HepG2 (cell line): ENCODE measurements around the gene LENEP. TPM values are rescaled to one million over a fixed set of nuclear protein-coding genes. Genes with fewer than 3 reads are reported as not detected.

Source experiments
- ELF4 ChIP-seq: sonication (generic); formaldehyde crosslinking; IDR thresholded peaks from 2 replicates; pipeline ENCODE4 v1.5.0; 2020; ENCODE audit warnings: missing genetic modification reagents, mild to moderate bottlenecking, moderate library complexity, borderline replicate concordance
- IKZF1 ChIP-seq: fragments of 450-650 bp; IDR thresholded peaks from 2 replicates; pipeline ENCODE4 v1.7.1; 2016
- ISX ChIP-seq: sonication (generic); formaldehyde crosslinking; conservative IDR thresholded peaks from 2 replicates; pipeline ENCODE4 v1.5.0; 2020; ENCODE audit warnings: missing genetic modification reagents
- NFATC3 ChIP-seq: sonication (generic); formaldehyde crosslinking; IDR thresholded peaks from 2 replicates; pipeline ENCODE4 v1.5.1; 2020; ENCODE audit warnings: mild to moderate bottlenecking, missing genetic modification reagents
- NFIB ChIP-seq: sonication (generic); formaldehyde crosslinking; IDR thresholded peaks from 2 replicates; pipeline ENCODE4 v1.9.0; 2021; ENCODE audit warnings: missing genetic modification reagents, mild to moderate bottlenecking, borderline replicate concordance
- PHF21A ChIP-seq: sonication (generic); formaldehyde crosslinking; IDR thresholded peaks from 2 replicates; pipeline ENCODE4 v1.5.0; 2020; ENCODE audit warnings: mild to moderate bottlenecking, missing genetic modification reagents
- RARA ChIP-seq: IDR thresholded peaks from 2 replicates; pipeline ENCODE4 v1.6.1; 2016; ENCODE audit warnings: missing genetic modification reagents, missing compliant biosample characterization
- SATB2 ChIP-seq: sonication (generic); formaldehyde crosslinking; IDR thresholded peaks from 2 replicates; pipeline ENCODE4 v1.5.0; 2020; ENCODE audit warnings: missing genetic modification reagents
- SRF ChIP-seq: IDR thresholded peaks from 2 replicates; pipeline ENCODE4 v1.6.1; 2011; ENCODE audit warnings: mild to moderate bottlenecking, low read depth, low read length, moderate library complexity
- SRSF4 ChIP-seq: fragments of 200-400 bp; formaldehyde crosslinking; IDR thresholded peaks from one replicate; pipeline ENCODE4 v1.6.1; 2018; ENCODE audit warnings: mild to moderate bottlenecking, low read depth, low read length, moderate library complexity; ENCODE audit not compliant: poor library complexity, severe bottlenecking
- ZKSCAN8 ChIP-seq: IDR thresholded peaks from 2 replicates; pipeline ENCODE4 v1.6.1; 2016; ENCODE audit warnings: borderline replicate concordance, missing genetic modification reagents, missing compliant biosample characterization
- ZNF232 ChIP-seq: sonication (generic); formaldehyde crosslinking; IDR thresholded peaks from 2 replicates; pipeline ENCODE4 v1.4.0; 2020; ENCODE audit warnings: missing genetic modification reagents, borderline replicate concordance
- ZNF253 ChIP-seq: sonication (generic); formaldehyde crosslinking; IDR thresholded peaks from 2 replicates; pipeline ENCODE4 v1.8.0; 2022; ENCODE audit warnings: mild to moderate bottlenecking, missing genetic modification reagents, borderline replicate concordance
- ZNF3 ChIP-seq: IDR thresholded peaks from 2 replicates; pipeline ENCODE4 v1.7.0; 2017; ENCODE audit warnings: inconsistent platforms
- ZNF335 ChIP-seq: sonication (generic); formaldehyde crosslinking; IDR thresholded peaks from 2 replicates; pipeline ENCODE4 v1.4.0; 2020; ENCODE audit warnings: missing genetic modification reagents
- ZNF720 ChIP-seq: sonication (generic); formaldehyde crosslinking; IDR thresholded peaks from 2 replicates; pipeline ENCODE4 v1.4.0; 2020; ENCODE audit warnings: missing genetic modification reagents
- ZNF746 ChIP-seq: sonication (generic); formaldehyde crosslinking; IDR thresholded peaks from 2 replicates; pipeline ENCODE4 v1.8.0; 2022; ENCODE audit warnings: mild to moderate bottlenecking, missing genetic modification reagents
- ZNF878 ChIP-seq: sonication (generic); formaldehyde crosslinking; IDR thresholded peaks from 2 replicates; pipeline ENCODE4 v1.8.1; 2023; ENCODE audit warnings: mild to moderate bottlenecking, missing genetic modification reagents, moderate library complexity
- ZSCAN21 ChIP-seq: sonication (generic); formaldehyde crosslinking; IDR thresholded peaks from 2 replicates; pipeline ENCODE4 v1.8.0; 2022; ENCODE audit warnings: mild to moderate bottlenecking, missing genetic modification reagents, moderate library complexity, borderline replicate concordance
- polyA plus RNA-seq, 8 experiments: library from polyadenylated mRNA; depleted of rRNA in 3 of 8; stranded (reverse) in 7 of 8; unstranded in 1 of 8; fragments of >200 nt; fragmentation: Illumina TruSeq in 4 of 8; extraction: Trizol in 4 of 8; gene quantifications; 2 replicates each; pipeline versions ENCODE4 v1.2.1 to v1.2.3, GENCODE V29; 2011 to 2016; ENCODE audit warnings: low read depth in 4 of 8, missing spikeins in 1 of 8, mixed read lengths in 1 of 8; ENCODE audit not compliant: insufficient read depth in 1 of 8
- total RNA-seq, 5 experiments: library from RNA; depleted of rRNA; stranded (reverse); fragments of >200 nt; fragmentation: Illumina TruSeq; extraction: Trizol; gene quantifications; 2 replicates each; pipeline ENCODE4 v1.2.3, GENCODE V29; 2016; ENCODE audit warnings: low read depth in 1 of 5
- TF ChIP-seq, protein P1 (sequence below): IDR thresholded peaks from 2 replicates; pipeline ENCODE4 v1.6.1; 2018; ENCODE audit warnings: missing genetic modification reagents
- TF ChIP-seq, protein P2 (sequence below): sonication (generic); formaldehyde crosslinking; IDR thresholded peaks from 2 replicates; pipeline ENCODE4 v1.4.0; 2020; ENCODE audit warnings: mild to moderate bottlenecking, missing genetic modification reagents
- TF ChIP-seq, protein P3 (sequence below): sonication (generic); formaldehyde crosslinking; IDR thresholded peaks from 2 replicates; pipeline ENCODE4 v1.4.0; 2020; ENCODE audit warnings: missing genetic modification reagents
- TF ChIP-seq, protein P4 (sequence below): sonication (generic); formaldehyde crosslinking; IDR thresholded peaks from 2 replicates; pipeline ENCODE4 v1.8.0; 2023; ENCODE audit warnings: mild to moderate bottlenecking, missing genetic modification reagents

LENEP gene
- total and polyA plus RNA-seq, 2 of the 13 experiments (the other 11 are each of a cell fraction or from before 2014, with no cell fraction given) = 0.29 TPM; not detected in 1

DNA sequence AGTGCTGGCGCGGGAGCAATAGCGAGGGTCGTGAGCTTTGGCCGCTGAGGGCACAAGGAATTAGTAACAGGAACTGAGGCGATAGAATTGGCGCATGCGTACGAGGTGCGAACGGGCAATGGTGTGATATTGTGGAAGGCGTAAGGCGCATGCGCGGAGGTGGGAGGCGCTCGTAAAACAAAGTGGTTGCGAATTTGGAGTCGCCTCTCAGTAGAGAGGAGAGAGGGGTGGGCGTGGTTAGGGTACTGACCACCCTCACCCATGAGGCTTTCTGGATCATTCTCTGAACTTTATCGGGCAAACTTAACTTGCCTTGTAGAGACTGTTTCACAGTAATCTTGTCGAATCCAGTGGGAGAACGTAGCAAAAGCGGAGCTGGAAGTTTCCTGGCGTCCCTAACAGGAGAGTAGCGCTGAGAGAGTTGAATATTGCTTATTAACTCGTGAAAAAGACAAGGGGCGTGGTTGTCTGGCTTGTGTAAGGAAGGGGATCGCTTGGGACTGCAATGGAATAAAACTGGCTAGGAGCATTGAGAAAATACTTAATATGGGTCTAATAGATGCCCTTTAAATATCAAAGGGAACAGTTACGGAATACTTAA, 18.5 kb upstream of the LENEP start (continued):
- TF ChIP-seq NFATC3 (CRISPR knock-in tag) = no peak
- TF ChIP-seq, protein P1, sequence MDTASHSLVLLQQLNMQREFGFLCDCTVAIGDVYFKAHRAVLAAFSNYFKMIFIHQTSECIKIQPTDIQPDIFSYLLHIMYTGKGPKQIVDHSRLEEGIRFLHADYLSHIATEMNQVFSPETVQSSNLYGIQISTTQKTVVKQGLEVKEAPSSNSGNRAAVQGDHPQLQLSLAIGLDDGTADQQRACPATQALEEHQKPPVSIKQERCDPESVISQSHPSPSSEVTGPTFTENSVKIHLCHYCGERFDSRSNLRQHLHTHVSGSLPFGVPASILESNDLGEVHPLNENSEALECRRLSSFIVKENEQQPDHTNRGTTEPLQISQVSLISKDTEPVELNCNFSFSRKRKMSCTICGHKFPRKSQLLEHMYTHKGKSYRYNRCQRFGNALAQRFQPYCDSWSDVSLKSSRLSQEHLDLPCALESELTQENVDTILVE = peak; percentile 84
- TF ChIP-seq PHF21A = no peak
- no peak; the same call in 1 of the 2 replicates for TF ChIP-seq ZNF232 (CRISPR knock-in tag)
- peak; percentile 4; the same call in 1 of the 2 replicates for TF ChIP-seq RARA (CRISPR knock-in tag)
- no peak for TF ChIP-seq ZNF878 (CRISPR knock-in tag)
- TF ChIP-seq ZNF720 (CRISPR knock-in tag) = no peak
- no peak for TF ChIP-seq IKZF1
- 0 out of 2 replicates have a peak, but pooled peaks have one; percentile 18 for TF ChIP-seq ZSCAN21 (CRISPR knock-in tag)
- no peak for TF ChIP-seq ZNF746 (CRISPR knock-in tag)
- TF ChIP-seq SRF = no peak
- TF ChIP-seq ZNF253 (CRISPR knock-in tag) = no peak
- peak; percentile 63; the same call in 1 of the 2 replicates for TF ChIP-seq ZNF335 (CRISPR knock-in tag)
- 0 out of 2 replicates have a peak, but pooled peaks have one; percentile 34 for TF ChIP-seq SATB2
- no peak for TF ChIP-seq ISX (CRISPR knock-in tag)
- TF ChIP-seq, protein P2, sequence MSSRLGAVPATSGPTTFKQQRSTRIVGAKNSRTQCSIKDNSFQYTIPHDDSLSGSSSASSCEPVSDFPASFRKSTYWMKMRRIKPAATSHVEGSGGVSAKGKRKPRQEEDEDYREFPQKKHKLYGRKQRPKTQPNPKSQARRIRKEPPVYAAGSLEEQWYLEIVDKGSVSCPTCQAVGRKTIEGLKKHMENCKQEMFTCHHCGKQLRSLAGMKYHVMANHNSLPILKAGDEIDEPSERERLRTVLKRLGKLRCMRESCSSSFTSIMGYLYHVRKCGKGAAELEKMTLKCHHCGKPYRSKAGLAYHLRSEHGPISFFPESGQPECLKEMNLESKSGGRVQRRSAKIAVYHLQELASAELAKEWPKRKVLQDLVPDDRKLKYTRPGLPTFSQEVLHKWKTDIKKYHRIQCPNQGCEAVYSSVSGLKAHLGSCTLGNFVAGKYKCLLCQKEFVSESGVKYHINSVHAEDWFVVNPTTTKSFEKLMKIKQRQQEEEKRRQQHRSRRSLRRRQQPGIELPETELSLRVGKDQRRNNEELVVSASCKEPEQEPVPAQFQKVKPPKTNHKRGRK (CRISPR knock-in tag) = no peak
- TF ChIP-seq, protein P3, sequence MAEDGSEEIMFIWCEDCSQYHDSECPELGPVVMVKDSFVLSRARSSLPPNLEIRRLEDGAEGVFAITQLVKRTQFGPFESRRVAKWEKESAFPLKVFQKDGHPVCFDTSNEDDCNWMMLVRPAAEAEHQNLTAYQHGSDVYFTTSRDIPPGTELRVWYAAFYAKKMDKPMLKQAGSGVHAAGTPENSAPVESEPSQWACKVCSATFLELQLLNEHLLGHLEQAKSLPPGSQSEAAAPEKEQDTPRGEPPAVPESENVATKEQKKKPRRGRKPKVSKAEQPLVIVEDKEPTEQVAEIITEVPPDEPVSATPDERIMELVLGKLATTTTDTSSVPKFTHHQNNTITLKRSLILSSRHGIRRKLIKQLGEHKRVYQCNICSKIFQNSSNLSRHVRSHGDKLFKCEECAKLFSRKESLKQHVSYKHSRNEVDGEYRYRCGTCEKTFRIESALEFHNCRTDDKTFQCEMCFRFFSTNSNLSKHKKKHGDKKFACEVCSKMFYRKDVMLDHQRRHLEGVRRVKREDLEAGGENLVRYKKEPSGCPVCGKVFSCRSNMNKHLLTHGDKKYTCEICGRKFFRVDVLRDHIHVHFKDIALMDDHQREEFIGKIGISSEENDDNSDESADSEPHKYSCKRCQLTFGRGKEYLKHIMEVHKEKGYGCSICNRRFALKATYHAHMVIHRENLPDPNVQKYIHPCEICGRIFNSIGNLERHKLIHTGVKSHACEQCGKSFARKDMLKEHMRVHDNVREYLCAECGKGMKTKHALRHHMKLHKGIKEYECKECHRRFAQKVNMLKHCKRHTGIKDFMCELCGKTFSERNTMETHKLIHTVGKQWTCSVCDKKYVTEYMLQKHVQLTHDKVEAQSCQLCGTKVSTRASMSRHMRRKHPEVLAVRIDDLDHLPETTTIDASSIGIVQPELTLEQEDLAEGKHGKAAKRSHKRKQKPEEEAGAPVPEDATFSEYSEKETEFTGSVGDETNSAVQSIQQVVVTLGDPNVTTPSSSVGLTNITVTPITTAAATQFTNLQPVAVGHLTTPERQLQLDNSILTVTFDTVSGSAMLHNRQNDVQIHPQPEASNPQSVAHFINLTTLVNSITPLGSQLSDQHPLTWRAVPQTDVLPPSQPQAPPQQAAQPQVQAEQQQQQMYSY (CRISPR knock-in tag) = no peak
- TF ChIP-seq ZKSCAN8 = no peak
- TF ChIP-seq NFIB = no peak
- no peak for TF ChIP-seq SRSF4
- no peak for TF ChIP-seq ZNF3 (CRISPR knock-in tag)
- TF ChIP-seq, protein P4, sequence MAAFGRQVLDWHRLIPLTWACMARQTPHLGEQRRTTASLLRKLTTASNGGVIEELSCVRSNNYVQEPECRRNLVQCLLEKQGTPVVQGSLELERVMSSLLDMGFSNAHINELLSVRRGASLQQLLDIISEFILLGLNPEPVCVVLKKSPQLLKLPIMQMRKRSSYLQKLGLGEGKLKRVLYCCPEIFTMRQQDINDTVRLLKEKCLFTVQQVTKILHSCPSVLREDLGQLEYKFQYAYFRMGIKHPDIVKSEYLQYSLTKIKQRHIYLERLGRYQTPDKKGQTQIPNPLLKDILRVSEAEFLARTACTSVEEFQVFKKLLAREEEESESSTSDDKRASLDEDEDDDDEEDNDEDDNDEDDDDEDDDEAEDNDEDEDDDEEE (CRISPR knock-in tag) = no peak
- TF ChIP-seq ELF4 (CRISPR knock-in tag) = no peak
